Measurements from ENCODE around the gene TJP3. TPM values are rescaled to one million over a fixed set of nuclear protein-coding genes. Genes with fewer than 3 reads are reported as not detected.

TJP3 gene
- total RNA-seq, 4 donors from 2014 or later: 0.60 to 1.2 (median 0.88) TPM; not detected in 1

GRCh38 chr19:3792114-3792513 is 83.9 kb downstream of the TJP3 start:
- DNase-seq (ENCODE audit: low spot score): no peak
- TF ChIP-seq CTCF (IDR thresholded peaks at IDR 0.05): no peak
- no peak for ATAC-seq (ENCODE audit: low FRiP score)

GRCh38 chr19:3793799-3794198 is 85.6 kb downstream of the TJP3 start:
- ATAC-seq (ENCODE audit: low FRiP score): no peak
- no peak for TF ChIP-seq CTCF (IDR thresholded peaks at IDR 0.05)
- no peak for DNase-seq (ENCODE audit: low spot score)

DNA sequence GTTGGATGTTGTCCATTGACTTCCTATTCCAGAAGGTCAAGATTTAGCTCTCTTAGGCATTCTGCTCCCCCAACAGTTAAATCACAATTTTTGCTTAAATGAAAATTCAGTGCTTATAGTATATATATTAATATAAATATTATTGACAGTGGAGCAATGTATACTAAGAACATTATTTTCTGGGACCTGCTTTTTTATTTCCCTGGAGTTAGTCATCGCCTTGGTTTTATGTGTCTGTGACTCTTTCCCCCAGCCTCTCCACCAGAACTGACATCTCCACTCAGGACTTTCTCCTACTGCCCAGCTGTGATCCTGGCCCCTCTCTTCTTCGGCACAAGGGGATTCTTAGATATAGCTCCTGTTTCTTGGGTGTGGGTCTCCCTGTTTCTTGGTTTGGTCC is 88.2 kb downstream of the TJP3 start:
- ATAC-seq (ENCODE audit: low FRiP score) (no peak), DNase-seq (ENCODE audit: low spot score) (no peak)
- no peak for TF ChIP-seq CTCF (IDR thresholded peaks at IDR 0.05)

DNA sequence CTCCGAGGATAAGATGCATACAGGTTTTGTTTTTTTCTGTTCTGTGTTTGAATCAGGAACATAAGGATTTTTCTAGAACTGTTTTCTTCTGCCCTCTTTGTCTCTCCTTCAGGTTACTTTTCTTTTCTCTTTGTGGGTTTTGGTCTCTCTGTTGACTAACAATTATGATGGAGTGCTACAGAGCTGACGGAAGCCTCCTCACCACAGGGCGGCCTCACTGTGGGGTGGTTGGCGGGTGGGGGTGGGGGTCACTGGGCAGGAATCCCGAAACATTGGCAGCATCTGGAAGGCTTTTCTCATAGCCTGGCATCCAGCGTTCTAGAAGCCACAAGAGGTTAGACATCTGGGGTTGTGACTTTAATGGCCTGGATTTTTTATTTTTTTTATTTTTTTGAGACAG is 90.0 kb downstream of the TJP3 start:
- ATAC-seq (ENCODE audit: low FRiP score): no peak
- no peak for DNase-seq (ENCODE audit: low spot score)
- no peak for TF ChIP-seq CTCF (IDR thresholded peaks at IDR 0.05)

Small RNA genes within 50 kb of the gene (small RNA-seq; reads per million reads assigned to genes)
- not detected for gene AC005777.1

Other genes with a start within 250 kb of the TJP3 start
- gene SMIM24, start 227.9 kb upstream of the TJP3 start, total RNA-seq: not detected
- not detected for gene SMIM44, start 224.9 kb upstream of the TJP3 start, total RNA-seq
- 10 to 100 TPM; 11.7 to 28.1 (median 13.0) TPM for gene DOHH, start 207.7 kb upstream of the TJP3 start, total RNA-seq
- gene FZR1, start 202.1 kb upstream of the TJP3 start, total RNA-seq: 10 to 100 TPM; 10.0 to 33.1 (median 15.3) TPM
- gene TEKTIP1, start 169.2 kb upstream of the TJP3 start, total RNA-seq: 1 to 10 TPM in 1 of 4 donors, not detected in 3; 1.4 TPM
- gene MFSD12, start 150.8 kb upstream of the TJP3 start, total RNA-seq: 100 to 1,000 TPM in 1 of 4 donors, 10 to 100 TPM in 3; 27.7 to 127 (median 53.3) TPM
- gene HMG20B, start 135.4 kb upstream of the TJP3 start, total RNA-seq: 10 to 100 TPM; 60.4 to 95.8 (median 66.5) TPM
- 1 to 10 TPM in 2 of 4 donors, under 1 TPM in 2; 0.56 to 3.0 (median 1.0) TPM for gene GIPC3, start 122.9 kb upstream of the TJP3 start, total RNA-seq
- gene TBXA2R, start 101.5 kb upstream of the TJP3 start, total RNA-seq: 1 to 10 TPM in 2 of 4 donors, under 1 TPM in 2; 0.65 to 1.8 (median 1.1) TPM
- gene CACTIN, start 81.6 kb upstream of the TJP3 start, total RNA-seq: 10 to 100 TPM; 14.4 to 31.1 (median 22.5) TPM
- 10 to 100 TPM; 16.1 to 21.1 (median 17.4) TPM for gene PIP5K1C, start 7.9 kb upstream of the TJP3 start, total RNA-seq
- 10 to 100 TPM; 13.5 to 24.1 (median 18.7) TPM for gene APBA3, start 53.3 kb downstream of the TJP3 start, total RNA-seq
- gene MRPL54, start 54.3 kb downstream of the TJP3 start, total RNA-seq: 10 to 100 TPM; 52.4 to 76.3 (median 68.0) TPM
- under 1 TPM in 1 of 4 donors, not detected in 3; 0.19 TPM for gene RAX2, start 63.8 kb downstream of the TJP3 start, total RNA-seq
- gene MATK, start 78.0 kb downstream of the TJP3 start, total RNA-seq: 10 to 100 TPM in 1 of 4 donors, 1 to 10 TPM in 2, under 1 TPM in 1; 0.74 to 29.3 (median 3.3) TPM
- under 1 TPM in 1 of 4 donors, not detected in 3; 0.12 TPM for gene ZFR2, start 160.7 kb downstream of the TJP3 start, total RNA-seq
- gene ATCAY, start 172.3 kb downstream of the TJP3 start, total RNA-seq: not detected
- not detected for gene NMRK2, start 224.7 kb downstream of the TJP3 start, total RNA-seq

Data from omental fat pad (tissue), 4 donors.